Lower leg skin (tissue), 4 donors: ENCODE data around the gene KMO. TPM values are rescaled to one million over a fixed set of nuclear protein-coding genes. Genes with fewer than 3 reads are reported as not detected.

Experiments
- DNase-seq, 2 donors: peaks; one replicate each; pipeline ENCODE4 v3.0.0-alpha.2; 2019; ENCODE audit warnings: low spot score in 2 of 2
- H3K4me3 ChIP-seq: fragments of 200-600 bp; sonication (generic); 2 replicates; pipeline ENCODE4 v1.5.1; 2017; ENCODE audit warnings: mild to moderate bottlenecking, low read depth; ENCODE audit not compliant: poor library complexity, severe bottlenecking
- CTCF ChIP-seq, 3 donors: fragments of 450-650 bp; IDR thresholded peaks; one replicate each; pipeline ENCODE4 v1.5.1; 2016; ENCODE audit warnings: antibody characterized with exemption in 3 of 3, mild to moderate bottlenecking in 3 of 3, moderate library complexity in 2 of 3
- POLR2A ChIP-seq, 2 donors: fragments of 450-650 bp; IDR thresholded peaks; one replicate each; pipeline ENCODE4 v1.6.1; 2016 to 2017; ENCODE audit warnings: antibody characterized with exemption in 2 of 2, mild to moderate bottlenecking in 1 of 2, moderate library complexity in 1 of 2
- WGBS, 2 donors: methylation state at CpG; one replicate each; pipeline ENCODE4 v1.1.5; 2018; 5-methylcytosine and 5-hydroxymethylcytosine counted together
- intact Hi-C: fragments of 100-400 bp; cut with DNase I; formaldehyde crosslinking; loops from one replicate; pipeline ENCODE4 v1.15.0; 2023; ENCODE audit warnings: low total_unique reads
- total RNA-seq, 4 donors: library from RNA; depleted of rRNA; stranded (reverse); fragments of >200 nt; gene quantifications; one replicate each; pipeline ENCODE4 v1.1.0, GENCODE V29; 2016

KMO gene
- total RNA-seq, 4 donors from 2014 or later = 0.13 to 0.51 (median 0.15) TPM; not detected in 1

- DNase-seq = no peak
- intact Hi-C loops = no loop called here
- TF ChIP-seq POLR2A (IDR thresholded peaks at IDR 0.05) (no peak), CTCF (IDR thresholded peaks at IDR 0.05) (no peak)
- WGBS, 2 donors = 87 to 91% methylated on average over 4 of the region's 4 CpGs
- no peak overlapping the region for H3K4me3 ChIP-seq
Measured at GRCh38 chr1:241635556-241636152, 103.5 kb downstream of the KMO start.

- 80 to 96% methylated on average over 1 of the region's 1 CpG for WGBS, 2 donors
Measured at GRCh38 chr1:241636291-241636690, 104.1 kb downstream of the KMO start.

GRCh38 chr1:241637046-241637590 is 104.9 kb downstream of the KMO start:
- intact Hi-C loops = no loop called here
- TF ChIP-seq CTCF (IDR thresholded peaks at IDR 0.05) (no peak), POLR2A (IDR thresholded peaks at IDR 0.05) (no peak)
- DNase-seq = no peak
- no peak overlapping the region for H3K4me3 ChIP-seq

More at GRCh38 chr1:241636291-241636690, 104.1 kb downstream of the KMO start:
- intact Hi-C loops = no loop called here
- TF ChIP-seq POLR2A (IDR thresholded peaks at IDR 0.05) = no peak
- no peak for TF ChIP-seq CTCF (IDR thresholded peaks at IDR 0.05)
- DNase-seq = no peak
- no peak overlapping the region for H3K4me3 ChIP-seq

GRCh38 chr1:241637604-241638003 is 105.4 kb downstream of the KMO start:
- H3K4me3 ChIP-seq = no peak overlapping the region
- TF ChIP-seq POLR2A (IDR thresholded peaks at IDR 0.05) = no peak
- no peak for TF ChIP-seq CTCF (IDR thresholded peaks at IDR 0.05)
- intact Hi-C loops = no loop called here
- no peak for DNase-seq
- WGBS, 2 donors = 50 to 62% methylated on average over 4 of the region's 4 CpGs

GRCh38 chr1:241638099-241638682 is 106.0 kb downstream of the KMO start:
- no peak overlapping the region for H3K4me3 ChIP-seq
- TF ChIP-seq POLR2A (IDR thresholded peaks at IDR 0.05) (no peak), CTCF (IDR thresholded peaks at IDR 0.05) (no peak)
- 66 to 81% methylated on average over 5 of the region's 5 CpGs for WGBS, 2 donors
- no peak for DNase-seq
- intact Hi-C loops = no loop called here
